HepG2 (cell line): Measurements from ENCODE around the gene CST8. TPM values are rescaled to one million over a fixed set of nuclear protein-coding genes. Genes with fewer than 3 reads are reported as not detected.

ENCODE experiments used
- ATAC-seq: fragments of 200-7000 bp; cut with Tn5 transposase; 3 replicates; pipeline ENCODE4 v1.9.1; 2020; ENCODE audit warnings: mild to moderate bottlenecking, moderate library complexity
- BruUV-seq: library from RNA; stranded (reverse); fragments of 400-500 nt; replicated peaks from 2 replicates; lab custom pipeline; 2021; lab: Mats Ljungman, UMichigan
- CTCF ChIA-PET: fragments of 300-600 bp; formaldehyde crosslinking; extraction: SDS; loops from one replicate; lab custom pipeline; 2021; ENCODE audit warnings: low total read pairs, inconsistent platforms, low intra/inter-chr PET ratio; lab: Yijun Ruan, JAX
- POLR2A ChIA-PET: fragments of 350-600 bp; sonication (Branson Sonifier 250); formaldehyde crosslinking; loops from one replicate; lab custom pipeline; 2020; ENCODE audit warnings: antibody characterized with exemption, inconsistent platforms; lab: Yijun Ruan, JAX
- DNase-seq: peaks from one replicate; pipeline ENCODE4 v3.0.0-alpha.2; 2015; ENCODE audit warnings: low spot score
- FAIRE-seq: peaks from 3 replicates; lab custom pipeline; 2011; peaks lifted over from hg19 to GRCh38; lab: Jason Lieb, UNC
- H2AFZ ChIP-seq: one replicate; pipeline ENCODE4 v1.6.1; 2011; ENCODE audit warnings: low read length, inconsistent platforms
- H3K27ac ChIP-seq: fragments of 300-600 bp; 3 replicates; pipeline ENCODE4 v1.8.0; 2011; ENCODE audit warnings: mixed run types, mild to moderate bottlenecking, mixed read lengths, low read length, inconsistent platforms; ENCODE audit not compliant: insufficient read depth; ENCODE audit errors: extremely low read length
- H3K27me3 ChIP-seq, 2 experiments: fragments of 200-600 bp in 1 of 2; 2 replicates in 1 of 2; 3 replicates in 1 of 2; pipeline versions ENCODE4 v1.6.0 to v1.8.0; 2011; ENCODE audit warnings: low read length in 2 of 2, mild to moderate bottlenecking in 2 of 2, moderate library complexity in 2 of 2, inconsistent platforms in 1 of 2; ENCODE audit not compliant: insufficient read depth in 2 of 2, control insufficient read depth in 1 of 2
- H3K36me3 ChIP-seq, 2 experiments: fragments of 200-600 bp in 1 of 2; replicated peaks in 1 of 2; 2 replicates in 1 of 2; 3 replicates in 1 of 2; pipeline versions ENCODE4 v1.5.1 to v1.8.0; 2011; ENCODE audit warnings: low read length in 2 of 2, inconsistent platforms in 1 of 2; ENCODE audit not compliant: insufficient read depth in 2 of 2, control insufficient read depth in 1 of 2
- H3K4me1 ChIP-seq: 2 replicates; pipeline ENCODE4 v1.5.1; 2012; ENCODE audit warnings: low read length, inconsistent platforms; ENCODE audit not compliant: insufficient read depth
- H3K4me2 ChIP-seq: 2 replicates; pipeline ENCODE4 v1.6.0; 2011; ENCODE audit warnings: low read depth, low read length, inconsistent platforms
- H3K4me3 ChIP-seq, 3 experiments: fragments of 200-600 bp in 1 of 3; sonication (generic), shearing (Covaris generic) in 1 of 3; replicated peaks in 1 of 3; 2 replicates each; pipeline ENCODE4 v1.5.1; 2011 to 2016; ENCODE audit warnings: low read length in 3 of 3, inconsistent platforms in 2 of 3, low read depth in 2 of 3, mild to moderate bottlenecking in 2 of 3, control low read depth in 1 of 3, mixed read lengths in 1 of 3; ENCODE audit not compliant: insufficient read depth in 1 of 3
- H3K79me2 ChIP-seq: one replicate; pipeline ENCODE4 v1.6.1; 2011; ENCODE audit warnings: low read length, inconsistent platforms; ENCODE audit not compliant: insufficient read depth
- H3K9ac ChIP-seq: 2 replicates; pipeline ENCODE4 v1.6.0; 2011; ENCODE audit warnings: mild to moderate bottlenecking, low read depth, low read length, inconsistent platforms; ENCODE audit not compliant: insufficient read depth
- H3K9me3 ChIP-seq: 2 replicates; pipeline ENCODE4 v1.5.1; 2012; ENCODE audit warnings: mild to moderate bottlenecking, low read length
- H4K20me1 ChIP-seq: 2 replicates; pipeline ENCODE4 v1.6.0; 2011; ENCODE audit warnings: inconsistent platforms, mild to moderate bottlenecking, low read length, moderate library complexity; ENCODE audit not compliant: insufficient read depth
- BRD4 ChIP-seq: sonication (generic); formaldehyde crosslinking; IDR thresholded peaks from 2 replicates; pipeline ENCODE4 v1.4.0; 2020; ENCODE audit warnings: missing genetic modification reagents
- GLI4 ChIP-seq: sonication (generic); formaldehyde crosslinking; IDR thresholded peaks from 2 replicates; pipeline ENCODE4 v1.5.1; 2020; ENCODE audit warnings: missing genetic modification reagents, mild to moderate bottlenecking, moderate library complexity, borderline replicate concordance
- MIXL1 ChIP-seq: IDR thresholded peaks from 2 replicates; pipeline ENCODE4 v1.6.1; 2016
- NFIC ChIP-seq: IDR thresholded peaks from 2 replicates; pipeline ENCODE4 v1.6.1; 2012; ENCODE audit warnings: mild to moderate bottlenecking, low read length, inconsistent platforms
- PLSCR1 ChIP-seq: sonication (generic); formaldehyde crosslinking; IDR thresholded peaks from 2 replicates; pipeline ENCODE4 v1.5.0; 2020; ENCODE audit warnings: missing genetic modification reagents, mild to moderate bottlenecking, borderline replicate concordance
- PRPF4 ChIP-seq: fragments of 200-400 bp; formaldehyde crosslinking; IDR thresholded peaks from 2 replicates; pipeline ENCODE4 v1.6.1; 2016; ENCODE audit warnings: low read length, low read depth; ENCODE audit not compliant: poor library complexity, severe bottlenecking
- SALL2 ChIP-seq: sonication (generic); formaldehyde crosslinking; IDR thresholded peaks from 2 replicates; pipeline ENCODE4 v1.8.1; 2023; ENCODE audit warnings: mild to moderate bottlenecking, missing genetic modification reagents, inconsistent platforms
- ZNF143 ChIP-seq: sonication (generic); formaldehyde crosslinking; IDR thresholded peaks from 2 replicates; pipeline ENCODE4 v1.4.0; 2020; ENCODE audit warnings: missing genetic modification reagents
- ZNF549 ChIP-seq: sonication (generic); formaldehyde crosslinking; IDR thresholded peaks from 2 replicates; pipeline ENCODE4 v1.5.0; 2020; ENCODE audit warnings: missing genetic modification reagents
- ZNF577 ChIP-seq: sonication (generic); formaldehyde crosslinking; IDR thresholded peaks from 2 replicates; pipeline ENCODE4 v1.4.0; 2020; ENCODE audit warnings: mild to moderate bottlenecking, low read depth, missing genetic modification reagents, borderline replicate concordance
- ZZZ3 ChIP-seq: sonication (generic); formaldehyde crosslinking; IDR thresholded peaks from 2 replicates; pipeline ENCODE4 v1.4.0; 2020; ENCODE audit warnings: missing genetic modification reagents, mild to moderate bottlenecking, borderline replicate concordance
- WGBS: methylation state at CpG from one replicate; pipeline ENCODE4 v1.1.6; 2017; ENCODE audit warnings: low lambda C conversion rate; 5-methylcytosine and 5-hydroxymethylcytosine counted together
- in situ Hi-C: cut with HindIII; loops from 2 replicates; pipeline ENCODE4 v1.10.0; 2017; ENCODE audit warnings: low pct_unique_long_range_greater_than_20kb; ENCODE audit not compliant: extremely low pct_ligation_motif_present
- intact Hi-C: fragments of 100-400 bp; cut with micrococcal nuclease; formaldehyde crosslinking; loops from one replicate; pipeline ENCODE4 v1.10.0; 2022; ENCODE audit not compliant: unreplicated experiment
- polyA plus RNA-seq, 8 experiments: library from polyadenylated mRNA; depleted of rRNA in 3 of 8; stranded (reverse) in 7 of 8; unstranded in 1 of 8; fragments of >200 nt; fragmentation: Illumina TruSeq in 4 of 8; extraction: Trizol in 4 of 8; gene quantifications; 2 replicates each; pipeline versions ENCODE4 v1.2.1 to v1.2.3, GENCODE V29; 2011 to 2016; ENCODE audit warnings: low read depth in 4 of 8, missing spikeins in 1 of 8, mixed read lengths in 1 of 8; ENCODE audit not compliant: insufficient read depth in 1 of 8
- total RNA-seq, 5 experiments: library from RNA; depleted of rRNA; stranded (reverse); fragments of >200 nt; fragmentation: Illumina TruSeq; extraction: Trizol; gene quantifications; 2 replicates each; pipeline ENCODE4 v1.2.3, GENCODE V29; 2016; ENCODE audit warnings: low read depth in 1 of 5
- TF ChIP-seq, protein P1 (sequence below): sonication (generic); formaldehyde crosslinking; conservative IDR thresholded peaks from 2 replicates; pipeline ENCODE4 v1.8.1; 2023; ENCODE audit warnings: missing genetic modification reagents
- TF ChIP-seq, protein P2 (sequence below): sonication (generic); formaldehyde crosslinking; IDR thresholded peaks from 2 replicates; pipeline ENCODE4 v1.5.0; 2020; ENCODE audit warnings: mild to moderate bottlenecking, missing genetic modification reagents

CST8 gene
- total and polyA plus RNA-seq, 2 of the 13 experiments (the other 11 are each of a cell fraction or from before 2014, with no cell fraction given), result not detected

DNA sequence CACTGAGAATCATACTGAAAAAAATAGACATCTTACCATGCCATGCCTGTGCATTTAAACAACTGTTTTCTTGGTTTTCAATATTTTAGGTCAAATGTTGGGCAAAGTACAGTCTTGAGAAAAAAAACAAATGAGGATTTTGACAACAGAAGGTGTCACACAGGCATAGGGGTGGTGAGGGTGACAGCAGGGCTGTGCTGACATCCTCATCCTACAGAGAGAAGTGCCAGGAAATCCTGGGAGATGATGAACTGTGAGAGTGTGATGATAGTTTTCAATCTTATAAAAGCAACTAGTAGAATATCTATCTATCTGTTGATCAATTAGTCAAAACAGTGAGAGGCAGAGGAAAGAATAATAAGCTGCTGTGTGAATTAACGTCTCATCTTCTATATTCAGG is 23.9 kb downstream of the CST8 start (continued):
- TF ChIP-seq GLI4 (CRISPR knock-in tag) (no peak), ZZZ3 (CRISPR knock-in tag) (no peak)

GRCh38 chr20:23515250-23515939 is 24.5 kb downstream of the CST8 start:
- Histone ChIP-seq H3K4me2 (no peak overlapping the region), H2AFZ (no peak overlapping the region), H3K9me3 (no peaks in the 10 kb centered on the region), H3K27ac (no peak overlapping the region), H3K27me3 (peaks cover 0 to 14% of the 10 kb centered on the region in 2 experiments; a peak in 2 of 5 replicates), H3K4me1 (peaks cover 20% of the 10 kb centered on the region), H3K9ac (no peak overlapping the region), H3K36me3 (no peaks in the 10 kb centered on the region), H3K4me3 (no peak overlapping the region), H3K79me2 (no peaks in the 10 kb centered on the region), H4K20me1 (no peaks in the 10 kb centered on the region)
- intact Hi-C loops (no loop called here), in situ Hi-C loops (no loop called here)
- no TSS peak for BruUV-seq
- DNase-seq (no peak), FAIRE-seq (no peak), ATAC-seq (no peak)
- CTCF ChIA-PET, result no interaction called here
- POLR2A ChIA-PET, result no interaction called here
- no peak for TF ChIP-seq MIXL1 (CRISPR knock-in tag)
- TF ChIP-seq ZNF143 (CRISPR knock-in tag), result no peak
- no peak for TF ChIP-seq PRPF4
- TF ChIP-seq ZNF577 (CRISPR knock-in tag), result no peak
- TF ChIP-seq NFIC, result no peak
- no peak for TF ChIP-seq PLSCR1
- no peak for TF ChIP-seq SALL2 (CRISPR knock-in tag)
- TF ChIP-seq, protein P1, sequence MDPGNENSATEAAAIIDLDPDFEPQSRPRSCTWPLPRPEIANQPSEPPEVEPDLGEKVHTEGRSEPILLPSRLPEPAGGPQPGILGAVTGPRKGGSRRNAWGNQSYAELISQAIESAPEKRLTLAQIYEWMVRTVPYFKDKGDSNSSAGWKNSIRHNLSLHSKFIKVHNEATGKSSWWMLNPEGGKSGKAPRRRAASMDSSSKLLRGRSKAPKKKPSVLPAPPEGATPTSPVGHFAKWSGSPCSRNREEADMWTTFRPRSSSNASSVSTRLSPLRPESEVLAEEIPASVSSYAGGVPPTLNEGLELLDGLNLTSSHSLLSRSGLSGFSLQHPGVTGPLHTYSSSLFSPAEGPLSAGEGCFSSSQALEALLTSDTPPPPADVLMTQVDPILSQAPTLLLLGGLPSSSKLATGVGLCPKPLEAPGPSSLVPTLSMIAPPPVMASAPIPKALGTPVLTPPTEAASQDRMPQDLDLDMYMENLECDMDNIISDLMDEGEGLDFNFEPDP (CRISPR knock-in tag), result no peak
- TF ChIP-seq ZNF549 (CRISPR knock-in tag), result no peak
- TF ChIP-seq, protein P2, sequence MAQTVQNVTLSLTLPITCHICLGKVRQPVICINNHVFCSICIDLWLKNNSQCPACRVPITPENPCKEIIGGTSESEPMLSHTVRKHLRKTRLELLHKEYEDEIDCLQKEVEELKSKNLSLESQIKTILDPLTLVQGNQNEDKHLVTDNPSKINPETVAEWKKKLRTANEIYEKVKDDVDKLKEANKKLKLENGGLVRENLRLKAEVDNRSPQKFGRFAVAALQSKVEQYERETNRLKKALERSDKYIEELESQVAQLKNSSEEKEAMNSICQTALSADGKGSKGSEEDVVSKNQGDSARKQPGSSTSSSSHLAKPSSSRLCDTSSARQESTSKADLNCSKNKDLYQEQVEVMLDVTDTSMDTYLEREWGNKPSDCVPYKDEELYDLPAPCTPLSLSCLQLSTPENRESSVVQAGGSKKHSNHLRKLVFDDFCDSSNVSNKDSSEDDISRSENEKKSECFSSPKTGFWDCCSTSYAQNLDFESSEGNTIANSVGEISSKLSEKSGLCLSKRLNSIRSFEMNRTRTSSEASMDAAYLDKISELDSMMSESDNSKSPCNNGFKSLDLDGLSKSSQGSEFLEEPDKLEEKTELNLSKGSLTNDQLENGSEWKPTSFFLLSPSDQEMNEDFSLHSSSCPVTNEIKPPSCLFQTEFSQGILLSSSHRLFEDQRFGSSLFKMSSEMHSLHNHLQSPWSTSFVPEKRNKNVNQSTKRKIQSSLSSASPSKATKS (CRISPR knock-in tag), result no peak
- TF ChIP-seq BRD4 (CRISPR knock-in tag), result no peak
- WGBS, result 28% methylated on average over 5 of the region's 5 CpGs
